HCT116 (cell line): Measurements from ENCODE around the gene SHKBP1. TPM values are rescaled to one million over a fixed set of nuclear protein-coding genes. Genes with fewer than 3 reads are reported as not detected.

Experiments used
- ATAC-seq: fragments of 200-7000 bp; cut with Tn5 transposase; 2 replicates; pipeline ENCODE4 v1.9.1; 2020; ENCODE audit warnings: mild to moderate bottlenecking, moderate library complexity
- BruUV-seq: library from RNA; stranded (reverse); fragments of 400-500 nt; replicated peaks from 2 replicates; lab custom pipeline; 2021; lab: Mats Ljungman, UMichigan
- CTCF ChIA-PET: fragments of 300-600 bp; sonication (Branson Sonifier 250); formaldehyde crosslinking; loops from one replicate; lab custom pipeline; 2021; ENCODE audit warnings: antibody characterized with exemption; lab: Charles Lee
- POLR2A ChIA-PET: fragments of 300-600, 350-600 bp; sonication (Branson Sonifier 250); formaldehyde crosslinking; loops from one replicate; lab custom pipeline; 2021; ENCODE audit warnings: antibody characterized with exemption; lab: Charles Lee
- RAD21 ChIA-PET, 2 experiments: fragments of 300-600 bp; sonication (Branson Sonifier 250); formaldehyde crosslinking; loops; one replicate each; lab custom pipeline; 2023; ENCODE audit warnings: low total read pairs in 2 of 2; ENCODE audit not compliant: uncharacterized antibody in 2 of 2, unreplicated experiment in 2 of 2, low non-redundant PET in 1 of 2; lab: Charles Lee
- DNase-seq: peaks from one replicate; pipeline ENCODE4 v3.0.0-alpha.2; 2010; ENCODE audit warnings: low read depth, low spot score
- H2AFZ ChIP-seq: fragments of 200-600 bp; shearing (Covaris generic), sonication (generic); 2 replicates; pipeline ENCODE4 v1.6.1; 2017; ENCODE audit warnings: low read depth, mixed run types, mixed read lengths, antibody characterized with exemption, low read length; ENCODE audit not compliant: poor library complexity, severe bottlenecking
- H3K27ac ChIP-seq: 2 replicates; pipeline ENCODE4 v1.5.1; 2012; ENCODE audit warnings: low read depth, low read length
- H3K27me3 ChIP-seq: fragments of 200-600 bp; sonication (generic); 2 replicates; pipeline ENCODE4 v1.6.1; 2016; ENCODE audit warnings: mixed run types, low read length, mixed read lengths; ENCODE audit not compliant: insufficient read depth
- H3K36me3 ChIP-seq, 2 experiments: fragments of 200-500 bp in 1 of 2; fragments of 200-600 bp in 1 of 2; sonication (Bioruptor generic) in 1 of 2; sonication (generic) in 1 of 2; 2 replicates each; pipeline versions ENCODE4 v1.5.1 to v1.6.1; 2014 to 2016; ENCODE audit warnings: low read length in 2 of 2, inconsistent platforms in 1 of 2, mixed read lengths in 1 of 2, mixed run types in 1 of 2; ENCODE audit not compliant: insufficient read depth in 2 of 2, control insufficient read depth in 1 of 2
- H3K4me1 ChIP-seq, 2 experiments: fragments of 200-600 bp in 1 of 2; sonication (generic) in 1 of 2; 2 replicates each; pipeline versions ENCODE4 v1.5.1 to v1.6.1; 2012 to 2017; ENCODE audit warnings: low read length in 2 of 2, inconsistent platforms in 1 of 2, mild to moderate bottlenecking in 1 of 2, mixed read lengths in 1 of 2, mixed run types in 1 of 2, moderate library complexity in 1 of 2; ENCODE audit not compliant: insufficient read depth in 2 of 2, control insufficient read depth in 1 of 2
- H3K4me2 ChIP-seq: fragments of 200-600 bp; sonication (generic); 2 replicates; pipeline ENCODE4 v1.6.1; 2017; ENCODE audit warnings: mixed run types, low read length, mixed read lengths
- H3K4me3 ChIP-seq, 2 experiments: fragments of 200-600 bp in 1 of 2; sonication (generic) in 1 of 2; replicated peaks in 1 of 2; 2 replicates each; pipeline ENCODE4 v1.5.1; 2011 to 2016; ENCODE audit warnings: low read length in 2 of 2, control low read depth in 1 of 2, low read depth in 1 of 2, mild to moderate bottlenecking in 1 of 2, mixed read lengths in 1 of 2, mixed run types in 1 of 2
- H3K79me2 ChIP-seq: fragments of 200-600 bp; sonication (generic); 2 replicates; pipeline ENCODE4 v1.6.1; 2017; ENCODE audit warnings: mild to moderate bottlenecking, mixed run types, low read length, moderate library complexity, mixed read lengths; ENCODE audit not compliant: insufficient read depth
- H3K9ac ChIP-seq: fragments of 200-600 bp; sonication (generic); 2 replicates; pipeline ENCODE4 v1.6.1; 2016; ENCODE audit warnings: low read length, mixed read lengths
- H3K9me2 ChIP-seq: fragments of 200-600 bp; sonication (generic), shearing (Covaris generic); 2 replicates; pipeline ENCODE4 v1.6.1; 2017; ENCODE audit warnings: mixed run types, mild to moderate bottlenecking, moderate library complexity; ENCODE audit not compliant: insufficient read depth
- H3K9me3 ChIP-seq, 2 experiments: fragments of 200-500 bp in 1 of 2; fragments of 200-600 bp in 1 of 2; sonication (Bioruptor generic) in 1 of 2; sonication (generic) in 1 of 2; 2 replicates each; pipeline ENCODE4 v1.6.1; 2014 to 2017; ENCODE audit warnings: low read length in 2 of 2, mixed read lengths in 2 of 2, inconsistent platforms in 1 of 2, low read depth in 1 of 2, mild to moderate bottlenecking in 1 of 2, mixed run types in 1 of 2, moderate library complexity in 1 of 2; ENCODE audit not compliant: control insufficient read depth in 1 of 2, insufficient read depth in 1 of 2
- H4K20me1 ChIP-seq: fragments of 200-600 bp; sonication (generic), shearing (Covaris generic); 2 replicates; pipeline ENCODE4 v1.6.1; 2017; ENCODE audit warnings: mixed run types, mild to moderate bottlenecking, moderate library complexity; ENCODE audit not compliant: insufficient read depth
- CBX3 ChIP-seq: IDR thresholded peaks from 2 replicates; pipeline ENCODE4 v1.6.1; 2012; ENCODE audit warnings: low read depth
- CEBPB ChIP-seq: IDR thresholded peaks from 2 replicates; pipeline ENCODE4 v1.6.1; 2012; ENCODE audit warnings: low read depth
- EGR1 ChIP-seq: IDR thresholded peaks from 2 replicates; pipeline ENCODE4 v1.6.1; 2012; ENCODE audit warnings: low read depth
- ELF1 ChIP-seq: IDR thresholded peaks from 2 replicates; pipeline ENCODE4 v1.6.1; 2012; ENCODE audit warnings: low read depth, borderline replicate concordance
- EZH2 ChIP-seq: fragments of 200-600 bp; sonication (generic); IDR thresholded peaks from 2 replicates; pipeline ENCODE4 v1.6.1; 2017; ENCODE audit warnings: antibody characterized with exemption, mixed run types
- EZH2phosphoT487 ChIP-seq: fragments of 200-600 bp; IDR thresholded peaks from 2 replicates; pipeline ENCODE4 v1.6.1; 2018; ENCODE audit warnings: antibody characterized with exemption, borderline replicate concordance
- FOSL1 ChIP-seq: IDR thresholded peaks from 2 replicates; pipeline ENCODE4 v1.6.1; 2012; ENCODE audit warnings: low read depth
- JUND ChIP-seq: IDR thresholded peaks from 2 replicates; pipeline ENCODE4 v1.6.1; 2012
- MAX ChIP-seq: IDR thresholded peaks from 2 replicates; pipeline ENCODE4 v1.6.1; 2012
- POLR2A ChIP-seq: IDR thresholded peaks from 2 replicates; pipeline ENCODE4 v1.7.0; 2011; ENCODE audit warnings: borderline replicate concordance; ENCODE audit not compliant: insufficient read depth, insufficient read length; ENCODE audit errors: extremely low read depth
- SIN3A ChIP-seq: IDR thresholded peaks from 2 replicates; pipeline ENCODE4 v1.6.1; 2012; ENCODE audit warnings: low read depth
- SP1 ChIP-seq: IDR thresholded peaks from 2 replicates; pipeline ENCODE4 v1.6.1; 2012; ENCODE audit warnings: low read depth
- SRF ChIP-seq: IDR thresholded peaks from 2 replicates; pipeline ENCODE4 v1.6.1; 2012; ENCODE audit warnings: low read depth
- TCF7L2 ChIP-seq: IDR thresholded peaks from 2 replicates; pipeline ENCODE4 v1.7.0; 2011; ENCODE audit warnings: borderline replicate concordance, inconsistent platforms; ENCODE audit not compliant: insufficient read depth, insufficient read length; ENCODE audit errors: extremely low read depth
- ZBTB33 ChIP-seq: IDR thresholded peaks from 2 replicates; pipeline ENCODE4 v1.6.1; 2011; ENCODE audit warnings: mild to moderate bottlenecking, low read length, moderate library complexity; ENCODE audit not compliant: insufficient replicate concordance; ENCODE audit errors: extremely low read depth
- ZFX ChIP-seq: fragments of 450-650 bp; IDR thresholded peaks from 2 replicates; pipeline ENCODE4 v1.6.1; 2017
- intact Hi-C: fragments of 100-400 bp; cut with micrococcal nuclease; formaldehyde crosslinking; loops from 2 replicates; pipeline ENCODE4 v1.10.0; 2022
- total RNA-seq: library from RNA; stranded (reverse); gene quantifications from one replicate; pipeline ENCODE4 v1.2.1, GENCODE V29; 2021; ENCODE audit not compliant: unreplicated experiment

Gene SHKBP1
- total RNA-seq, 1 experiment from 2014 or later: 97.4 TPM

GRCh38 chr19:40627486-40628279 is 51.0 kb downstream of the SHKBP1 start:
- Histone ChIP-seq H3K9me3 (no peaks in the 10 kb centered on the region), H3K27ac (no peak overlapping the region), H3K4me2 (no peak overlapping the region), H3K9ac (no peak overlapping the region), H3K27me3 (no peaks in the 10 kb centered on the region), H3K9me2 (no peaks in the 10 kb centered on the region), H3K4me1 (peaks cover 14 to 17% of the 10 kb centered on the region in 2 experiments), H3K4me3 (no peak overlapping the region), H3K79me2 (peaks cover 3% of the 10 kb centered on the region; the same call in 1 of the 2 replicates), H3K36me3 (peaks cover 21 to 22% of the 10 kb centered on the region in 2 experiments; a peak in 3 of 4 replicates), H2AFZ (no peak overlapping the region), H4K20me1 (no peaks in the 10 kb centered on the region)
- no peak for TF ChIP-seq EGR1
- TF ChIP-seq ZFX: no peak
- TF ChIP-seq ELF1: no peak
- TF ChIP-seq SIN3A: no peak
- TF ChIP-seq SRF: no peak
- no peak for TF ChIP-seq EZH2phosphoT487
- no peak for TF ChIP-seq EZH2
- no peak for TF ChIP-seq SP1
- no peak for TF ChIP-seq CBX3
- no peak for TF ChIP-seq MAX
- no peak for TF ChIP-seq JUND
- TF ChIP-seq ZBTB33: no peak
- no peak for TF ChIP-seq CEBPB
- TF ChIP-seq TCF7L2: no peak
- no peak for TF ChIP-seq FOSL1
- TF ChIP-seq POLR2A: no peak
- intact Hi-C loops: no loop called here
- RAD21 ChIA-PET: interaction anchor here in 1 of 2 experiments (0.5 kb wide), 1 partner anchor 343 kb away, joined by 4 read pairs; the partner anchor contains the start of gene AKT2
- no TSS peak for BruUV-seq
- CTCF ChIA-PET: no interaction called here
- DNase-seq (no peak), ATAC-seq (peak; percentile 27; the same call in 1 of the 2 replicates)
- POLR2A ChIA-PET: no interaction called here
